Measurements from ENCODE around the gene ENDOV.

Gene ENDOV

GRCh38 chr17:80465327-80465974 lies 50.5 kb downstream of the ENDOV start:
- ATAC-seq (ENCODE audit: insufficient read depth, low read depth): no peak
- DNase-seq: no peak
- no peak for TF ChIP-seq CTCF (IDR thresholded peaks at IDR 0.05; ENCODE audit: borderline replicate concordance, extremely low read depth, low read length, poor library complexity, severe bottlenecking)
- TF ChIP-seq EZH2 (IDR thresholded peaks at IDR 0.05; ENCODE audit: borderline replicate concordance, low read depth, low read length, severe bottlenecking): no peak
- Histone ChIP-seq H3K9me3 (ENCODE audit: insufficient read depth, low read length, severe bottlenecking) (no peaks in the 10 kb centered on the region), H4K20me1 (ENCODE audit: insufficient read depth, low read length) (no peaks in the 10 kb centered on the region), H3K27me3 (ENCODE audit: insufficient read depth, low read length, poor library complexity) (no peaks in the 10 kb centered on the region), H3K4me3 (ENCODE audit: low read depth in 1 of 2, low read length in 2 of 2) (no peak overlapping the region), H2AFZ (ENCODE audit: low read depth, low read length) (no peak overlapping the region), H3K36me3 (ENCODE audit: insufficient read depth, low read length) (no peaks in the 10 kb centered on the region), H3K9ac (ENCODE audit: low read depth, low read length) (no peak overlapping the region), H3K27ac (ENCODE audit: low read length) (no peak overlapping the region), H3K4me2 (ENCODE audit: insufficient read depth, low read length) (no peak overlapping the region), H3K4me1 (ENCODE audit: insufficient read depth, low read length) (no peaks in the 10 kb centered on the region), H3K79me2 (ENCODE audit: insufficient read depth, low read length) (no peaks in the 10 kb centered on the region)

GRCh38 chr17:80466188-80466705 lies 51.3 kb downstream of the ENDOV start:
- Histone ChIP-seq H2AFZ (ENCODE audit: low read depth, low read length) (no peak overlapping the region), H3K4me3 (ENCODE audit: low read depth in 1 of 2, low read length in 2 of 2) (no peak overlapping the region), H3K4me2 (ENCODE audit: insufficient read depth, low read length) (no peak overlapping the region), H3K36me3 (ENCODE audit: insufficient read depth, low read length) (no peaks in the 10 kb centered on the region), H3K27ac (ENCODE audit: low read length) (no peak overlapping the region), H3K4me1 (ENCODE audit: insufficient read depth, low read length) (no peaks in the 10 kb centered on the region), H3K9ac (ENCODE audit: low read depth, low read length) (no peak overlapping the region), H3K79me2 (ENCODE audit: insufficient read depth, low read length) (no peaks in the 10 kb centered on the region), H3K9me3 (ENCODE audit: insufficient read depth, low read length, severe bottlenecking) (no peaks in the 10 kb centered on the region), H3K27me3 (ENCODE audit: insufficient read depth, low read length, poor library complexity) (no peaks in the 10 kb centered on the region), H4K20me1 (ENCODE audit: insufficient read depth, low read length) (no peaks in the 10 kb centered on the region)
- ATAC-seq (ENCODE audit: insufficient read depth, low read depth) (no peak), DNase-seq (no peak)
- TF ChIP-seq EZH2 (IDR thresholded peaks at IDR 0.05; ENCODE audit: borderline replicate concordance, low read depth, low read length, severe bottlenecking) (no peak), CTCF (IDR thresholded peaks at IDR 0.05; ENCODE audit: borderline replicate concordance, extremely low read depth, low read length, poor library complexity, severe bottlenecking) (no peak)

- TF ChIP-seq EZH2 (IDR thresholded peaks at IDR 0.05; ENCODE audit: borderline replicate concordance, low read depth, low read length, severe bottlenecking) (no peak), CTCF (IDR thresholded peaks at IDR 0.05; ENCODE audit: borderline replicate concordance, extremely low read depth, low read length, poor library complexity, severe bottlenecking) (no peak)
- H3K4me2 ChIP-seq (ENCODE audit: insufficient read depth, low read length): no peak overlapping the region
- H3K27ac ChIP-seq (ENCODE audit: low read length): no peak overlapping the region
- no peaks in the 10 kb centered on the region for H3K4me1 ChIP-seq (ENCODE audit: insufficient read depth, low read length)
- no peaks in the 10 kb centered on the region for H3K36me3 ChIP-seq (ENCODE audit: insufficient read depth, low read length)
- no peaks in the 10 kb centered on the region for H3K27me3 ChIP-seq (ENCODE audit: insufficient read depth, low read length, poor library complexity)
- H2AFZ ChIP-seq (ENCODE audit: low read depth, low read length): no peak overlapping the region
- no peak for DNase-seq
- H3K4me3 ChIP-seq (ENCODE audit: low read depth in 1 of 2, low read length in 2 of 2): no peak overlapping the region
- H3K79me2 ChIP-seq (ENCODE audit: insufficient read depth, low read length): no peaks in the 10 kb centered on the region
- no peak overlapping the region for H3K9ac ChIP-seq (ENCODE audit: low read depth, low read length)
- ATAC-seq (ENCODE audit: insufficient read depth, low read depth): 0 out of 3 replicates have a peak, but pooled peaks have one; percentile 45
- no peaks in the 10 kb centered on the region for H4K20me1 ChIP-seq (ENCODE audit: insufficient read depth, low read length)
- no peaks in the 10 kb centered on the region for H3K9me3 ChIP-seq (ENCODE audit: insufficient read depth, low read length, severe bottlenecking)
Observed at GRCh38 chr17:80468242-80468641, 53.3 kb downstream of the ENDOV start.

All from DND-41 (cell line).